GM12891 (cell line): ENCODE measurements around the gene TIAM2.

Experiments used
- DNase-seq: peaks from one replicate; pipeline ENCODE4 v3.0.0; 2011; ENCODE audit warnings: low spot score; ENCODE audit not compliant: insufficient read length
- FAIRE-seq: peaks from 2 replicates; lab custom pipeline; 2011; peaks lifted over from hg19 to GRCh38; lab: Jason Lieb, UNC
- PAX5 ChIP-seq: IDR thresholded peaks from 2 replicates; pipeline ENCODE4 v1.6.1; 2011; ENCODE audit warnings: low read length, moderate library complexity, mild to moderate bottlenecking; ENCODE audit not compliant: insufficient read depth, severe bottlenecking
- POLR2A ChIP-seq: IDR thresholded peaks from 2 replicates; pipeline ENCODE4 v1.6.1; 2011; ENCODE audit warnings: low read depth, low read length, control low read depth
- POLR2AphosphoS5 ChIP-seq: IDR thresholded peaks from 2 replicates; pipeline ENCODE4 v1.6.1; 2011; ENCODE audit warnings: low read depth, low read length, control low read depth
- POU2F2 ChIP-seq: IDR thresholded peaks from 2 replicates; pipeline ENCODE4 v1.6.1; 2011; ENCODE audit warnings: low read depth, mild to moderate bottlenecking, control low read depth, low read length, moderate library complexity
- SPI1 ChIP-seq: IDR thresholded peaks from 2 replicates; pipeline ENCODE4 v1.6.1; 2011; ENCODE audit warnings: low read depth, low read length, control low read depth
- TAF1 ChIP-seq: IDR thresholded peaks from 2 replicates; pipeline ENCODE4 v1.6.1; 2011; ENCODE audit warnings: low read depth, low read length, control low read depth

TIAM2 gene

GRCh38 chr6:155047523-155047922 lies 52.4 kb downstream of the TIAM2 start:
- FAIRE-seq = no peak
- DNase-seq = no peak
- no peak for TF ChIP-seq POLR2A
- TF ChIP-seq PAX5 = no peak
- TF ChIP-seq POLR2AphosphoS5 = no peak
- no peak for TF ChIP-seq SPI1
- no peak for TF ChIP-seq POU2F2
- no peak for TF ChIP-seq TAF1

GRCh38 chr6:155050311-155050710 lies 55.2 kb downstream of the TIAM2 start:
- DNase-seq (peak; percentile 12), FAIRE-seq (peak; percentile 69)
- TF ChIP-seq POU2F2 = no peak
- no peak for TF ChIP-seq SPI1
- TF ChIP-seq POLR2A = no peak
- TF ChIP-seq PAX5 = no peak
- no peak for TF ChIP-seq TAF1
- no peak for TF ChIP-seq POLR2AphosphoS5

GRCh38 chr6:155054491-155055250 lies 59.6 kb downstream of the TIAM2 start:
- no peak for DNase-seq
- TF ChIP-seq TAF1 (no peak), POU2F2 (no peak)
- no peak for FAIRE-seq

GRCh38 chr6:155055729-155056128 lies 60.6 kb downstream of the TIAM2 start:
- DNase-seq (no peak), FAIRE-seq (no peak)
- TF ChIP-seq PAX5 = no peak
- no peak for TF ChIP-seq SPI1
- TF ChIP-seq POU2F2 = no peak
- no peak for TF ChIP-seq POLR2AphosphoS5
- no peak for TF ChIP-seq POLR2A
- no peak for TF ChIP-seq TAF1

GRCh38 chr6:155056756-155057155 lies 61.6 kb downstream of the TIAM2 start:
- no peak for TF ChIP-seq POU2F2
- TF ChIP-seq POLR2A = no peak
- no peak for TF ChIP-seq SPI1
- TF ChIP-seq POLR2AphosphoS5 = no peak
- TF ChIP-seq PAX5 = no peak
- TF ChIP-seq TAF1 = no peak
- no peak for FAIRE-seq
- no peak for DNase-seq

GRCh38 chr6:155061381-155061780 lies 66.3 kb downstream of the TIAM2 start:
- DNase-seq (no peak), FAIRE-seq (no peak)
- TF ChIP-seq TAF1 = no peak
- no peak for TF ChIP-seq POLR2A
- TF ChIP-seq POLR2AphosphoS5 = no peak
- no peak for TF ChIP-seq POU2F2
- TF ChIP-seq SPI1 = no peak
- TF ChIP-seq PAX5 = no peak

- DNase-seq (no peak), FAIRE-seq (no peak)
- TF ChIP-seq POLR2AphosphoS5 = no peak
- no peak for TF ChIP-seq PAX5
- TF ChIP-seq POU2F2 = no peak
- TF ChIP-seq TAF1 = no peak
- TF ChIP-seq POLR2A = no peak
- TF ChIP-seq SPI1 = no peak
Observed at GRCh38 chr6:155062866-155063341, 67.8 kb downstream of the TIAM2 start.

GRCh38 chr6:155064303-155064702 lies 69.2 kb downstream of the TIAM2 start:
- DNase-seq = no peak
- TF ChIP-seq TAF1 = no peak
- no peak for TF ChIP-seq PAX5
- no peak for FAIRE-seq

GRCh38 chr6:155066361-155066760 lies 71.2 kb downstream of the TIAM2 start:
- no peak for FAIRE-seq
- DNase-seq = no peak

More at GRCh38 chr6:155066361-155066760, 71.2 kb downstream of the TIAM2 start:
- TF ChIP-seq PAX5 = no peak
- TF ChIP-seq SPI1 = no peak
- TF ChIP-seq POU2F2 = no peak
- TF ChIP-seq POLR2A = no peak
- TF ChIP-seq TAF1 = no peak
- TF ChIP-seq POLR2AphosphoS5 = no peak
